CD4-positive, alpha-beta T cell treated with Interleukin-2 at 100 ng/mL for 4 hours (primary cell): ENCODE results near the gene DDR1.
"Not testable (repeated sequence)": the region's sequence is repeated elsewhere in the genome, so short reads cannot be mapped to it uniquely, and the experiment has no call there.

Experiments used
- DNase-seq: peaks from one replicate; pipeline ENCODE4 v3.0.0-alpha.2; 2020; ENCODE audit warnings: low spot score

Gene DDR1

DNA sequence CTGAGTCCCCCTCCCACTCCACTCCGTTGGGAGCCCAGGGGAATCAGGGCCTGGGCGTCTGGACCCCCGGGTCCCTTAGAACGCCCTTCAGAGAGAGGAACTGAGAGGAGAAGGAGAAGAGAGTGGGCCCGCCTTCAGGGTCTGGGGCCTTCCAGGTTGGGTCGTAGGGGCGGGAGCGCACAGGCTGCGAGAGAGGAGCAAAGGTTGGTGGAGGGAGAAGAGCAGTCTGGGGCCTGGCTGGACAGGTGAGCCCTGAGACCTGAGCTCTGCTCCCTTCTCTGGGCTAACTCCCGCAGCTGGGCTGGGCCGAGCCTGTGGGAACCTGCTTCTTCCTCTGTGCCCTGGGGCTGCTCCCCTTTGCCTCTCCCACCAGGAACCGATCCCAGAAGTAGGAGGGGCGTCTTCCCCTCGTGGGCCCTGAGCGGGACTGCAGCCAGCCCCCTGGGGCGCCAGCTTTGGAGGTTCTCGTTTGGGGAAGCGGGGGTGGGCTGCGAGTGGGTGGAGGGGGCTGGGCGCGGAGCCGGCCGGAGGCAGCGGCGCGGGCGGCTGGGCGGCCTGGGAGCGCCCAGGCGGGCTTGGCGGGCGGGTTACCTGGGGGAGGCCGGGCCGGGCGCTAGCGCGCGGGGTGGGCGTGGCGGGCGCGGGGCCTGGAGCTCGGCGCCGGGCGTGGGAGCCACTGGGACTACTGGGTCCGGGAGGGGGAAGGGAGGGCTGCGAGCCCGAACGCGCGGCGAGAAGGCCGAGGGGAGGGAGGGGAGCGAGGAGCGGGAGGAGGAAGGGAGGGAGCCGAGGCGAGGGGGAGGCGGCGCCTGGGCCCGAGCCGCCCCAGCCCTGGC lies at the start of gene DDR1:
Gene DDR1, plus strand, starts transcription at position 835 of the 836 bp plus-strand sequence. CDS start 4,211 bp downstream, outside the sequence.
- DNase-seq = peak; percentile 41

DNA sequence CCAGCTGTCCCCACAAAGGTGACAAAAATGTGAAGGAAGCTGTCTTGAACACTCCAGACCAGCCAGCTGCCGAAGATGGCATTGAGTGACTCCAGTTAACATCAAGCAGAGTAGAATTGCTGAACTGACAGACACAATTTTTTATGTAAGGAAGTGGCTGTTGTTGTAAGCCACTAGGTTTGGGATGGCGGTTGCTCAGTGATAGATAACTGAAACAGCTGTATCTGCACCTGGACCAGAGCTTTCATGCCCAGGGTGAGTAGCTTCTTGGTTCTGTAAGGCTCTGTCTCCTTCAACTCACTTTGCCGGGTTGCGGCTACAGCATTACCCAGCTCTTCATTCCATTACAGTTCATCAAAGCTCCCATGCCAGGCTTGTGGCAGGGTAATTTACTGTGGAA lies 49.7 kb upstream of the DDR1 start:
- DNase-seq = no peak

DNA sequence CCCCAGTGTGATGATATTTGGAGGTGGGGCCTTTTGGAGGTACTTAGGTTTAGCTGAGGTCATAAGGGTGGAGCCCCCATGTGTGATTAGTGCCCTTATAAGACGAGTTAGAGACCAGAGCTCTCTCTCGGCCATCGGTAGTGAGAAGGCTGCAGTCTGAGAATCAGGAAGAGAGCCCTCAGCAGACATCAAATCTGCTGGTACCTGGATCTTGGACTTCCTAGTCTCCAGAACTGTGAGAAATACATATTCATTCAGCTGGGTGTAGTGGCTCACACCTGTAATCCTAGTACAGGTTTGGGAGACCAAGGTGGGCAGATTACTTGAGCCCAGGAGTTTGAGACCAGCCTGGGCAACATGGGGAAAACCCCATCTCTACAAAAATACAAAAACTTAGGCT lies 48.7 kb upstream of the DDR1 start:
- DNase-seq = no peak

DNA sequence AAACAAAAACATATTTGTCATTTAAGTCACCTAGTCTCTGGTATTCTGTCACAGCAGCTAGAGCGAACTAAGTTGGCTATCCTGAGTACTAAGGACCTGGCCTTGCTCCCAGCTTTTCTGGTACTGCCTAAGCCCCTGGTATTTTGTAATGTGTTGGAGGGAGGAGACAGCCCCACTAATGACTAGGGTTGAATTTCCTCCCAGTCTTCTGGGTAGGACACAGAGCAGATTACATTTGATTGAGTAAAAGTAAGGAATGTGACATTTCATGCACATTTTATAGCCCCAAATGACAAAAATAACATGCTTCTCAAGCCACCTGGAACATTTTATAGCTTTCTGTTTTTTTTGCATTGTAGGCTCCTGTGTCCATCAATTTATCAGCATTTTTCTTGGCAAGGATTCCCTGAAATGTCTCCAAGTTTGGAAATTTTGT lies 47.9 kb upstream of the DDR1 start:
- no peak for DNase-seq

DNA sequence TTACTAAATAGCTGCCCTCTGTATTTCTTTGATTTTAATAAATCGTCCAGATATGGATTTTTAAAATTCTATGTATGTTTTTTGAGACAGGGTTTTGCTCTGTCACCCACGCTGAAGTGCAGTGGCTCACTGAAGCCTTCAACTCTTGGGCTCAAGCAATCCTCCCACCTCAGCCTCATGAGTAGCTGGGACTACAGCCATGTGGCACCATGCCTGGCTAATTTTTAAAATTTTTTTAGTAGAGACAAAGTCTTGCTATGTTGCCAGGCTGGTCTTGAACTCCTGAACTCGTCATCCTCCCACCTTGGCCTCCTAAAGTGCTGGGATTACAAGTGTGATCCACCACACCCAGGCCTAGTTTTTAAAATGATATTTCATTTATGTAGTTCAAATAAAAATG lies 47.4 kb upstream of the DDR1 start:
- DNase-seq = no peak

DNA sequence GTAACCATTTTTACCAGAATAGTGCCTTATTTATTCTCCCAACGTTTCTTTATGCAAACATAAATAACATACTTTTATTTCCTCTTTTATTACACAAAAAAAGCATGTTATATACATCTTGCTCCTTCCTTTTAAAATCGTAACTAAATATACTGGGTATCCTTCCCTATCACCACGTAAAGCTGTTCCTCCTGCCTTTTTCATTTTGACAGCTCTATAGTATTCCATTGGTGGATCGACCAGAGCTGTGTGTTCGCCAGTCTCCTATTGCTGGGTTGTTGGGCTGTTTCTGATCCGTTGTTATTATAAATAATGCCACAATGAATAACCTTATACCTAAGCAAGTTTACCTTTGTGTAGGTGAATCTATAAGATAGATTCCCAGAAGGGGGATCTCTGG lies 46.9 kb upstream of the DDR1 start:
- no peak for DNase-seq

DNA sequence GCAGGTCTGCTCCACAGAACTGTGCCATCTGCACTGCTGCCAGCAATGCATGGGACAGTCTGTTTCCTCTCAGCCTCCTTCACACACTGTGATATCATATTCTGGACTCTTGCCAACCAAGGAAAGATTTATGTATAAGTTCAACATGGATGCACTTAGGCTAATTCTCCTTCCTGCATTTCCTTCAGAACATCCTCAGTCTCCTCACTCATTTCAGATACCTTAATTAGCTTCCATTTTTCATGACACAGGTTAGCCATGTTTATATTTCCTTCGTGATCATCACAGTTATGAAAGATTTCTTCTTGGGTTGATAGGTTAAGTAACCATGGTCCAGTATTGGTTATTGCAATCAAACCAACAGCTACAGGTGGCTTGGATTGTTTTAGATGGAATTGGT lies 46.4 kb upstream of the DDR1 start:
- DNase-seq = no peak

DNA sequence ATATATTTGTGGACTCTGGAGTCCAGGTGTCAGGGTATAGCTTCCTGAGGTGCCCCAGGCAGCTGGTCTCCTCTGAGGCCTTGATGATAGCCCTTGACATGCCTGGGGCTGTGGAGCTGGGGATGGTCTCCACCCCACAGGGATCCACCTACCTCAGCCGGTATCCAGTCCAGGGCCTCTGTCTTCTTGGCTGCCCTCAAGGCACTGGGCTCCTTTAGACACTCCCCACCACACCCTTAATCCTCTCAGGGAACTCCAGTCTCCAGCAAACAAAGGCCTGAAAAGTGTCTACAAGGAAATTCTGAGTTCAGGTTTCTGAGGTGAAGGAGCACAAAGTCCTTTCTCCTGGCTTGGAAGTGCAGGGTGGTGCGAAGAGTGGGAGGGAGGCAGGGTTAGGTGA lies 44.6 kb upstream of the DDR1 start:
- no peak for DNase-seq

DNA sequence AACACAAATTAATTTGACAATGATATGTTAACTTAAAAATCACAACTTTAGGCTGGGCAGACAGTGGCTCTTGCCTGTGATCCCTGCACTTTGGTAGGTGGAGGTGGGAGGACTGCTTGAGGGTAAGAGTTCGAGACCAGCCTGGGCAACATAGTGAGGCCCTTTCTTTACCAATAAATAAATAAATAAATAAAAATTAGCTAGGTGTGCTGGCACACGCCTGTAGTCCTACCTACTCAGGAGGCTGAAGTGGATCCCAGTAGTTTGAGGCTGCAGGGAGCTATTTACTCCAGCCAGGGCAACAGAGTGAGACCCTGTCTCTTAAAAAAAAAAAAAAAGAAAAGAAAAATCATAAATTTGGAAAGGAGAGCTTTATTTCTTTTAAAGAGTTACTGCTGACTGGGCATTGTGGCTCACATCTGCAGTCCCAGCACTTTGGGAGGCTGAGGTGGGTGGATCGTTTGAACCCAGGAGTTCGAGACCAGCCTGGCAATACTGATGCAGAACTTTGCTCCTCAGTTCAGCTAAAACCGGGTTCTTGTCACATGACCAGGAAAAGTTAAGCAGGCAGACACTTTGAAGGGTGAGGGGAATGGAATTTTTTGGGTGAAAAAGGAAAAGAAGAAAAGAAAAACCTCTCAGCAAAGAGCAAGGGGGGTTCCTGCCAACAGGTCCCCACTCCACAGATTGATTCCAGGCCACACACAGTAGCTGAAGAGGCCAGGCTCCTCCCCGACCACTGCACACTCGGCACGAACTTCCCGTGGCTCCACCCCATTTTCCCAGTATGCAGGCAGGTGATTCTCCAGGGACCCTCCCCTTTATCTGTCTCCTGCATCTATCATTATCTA lies 44.0 kb upstream of the DDR1 start:
- DNase-seq = no peak

DNA sequence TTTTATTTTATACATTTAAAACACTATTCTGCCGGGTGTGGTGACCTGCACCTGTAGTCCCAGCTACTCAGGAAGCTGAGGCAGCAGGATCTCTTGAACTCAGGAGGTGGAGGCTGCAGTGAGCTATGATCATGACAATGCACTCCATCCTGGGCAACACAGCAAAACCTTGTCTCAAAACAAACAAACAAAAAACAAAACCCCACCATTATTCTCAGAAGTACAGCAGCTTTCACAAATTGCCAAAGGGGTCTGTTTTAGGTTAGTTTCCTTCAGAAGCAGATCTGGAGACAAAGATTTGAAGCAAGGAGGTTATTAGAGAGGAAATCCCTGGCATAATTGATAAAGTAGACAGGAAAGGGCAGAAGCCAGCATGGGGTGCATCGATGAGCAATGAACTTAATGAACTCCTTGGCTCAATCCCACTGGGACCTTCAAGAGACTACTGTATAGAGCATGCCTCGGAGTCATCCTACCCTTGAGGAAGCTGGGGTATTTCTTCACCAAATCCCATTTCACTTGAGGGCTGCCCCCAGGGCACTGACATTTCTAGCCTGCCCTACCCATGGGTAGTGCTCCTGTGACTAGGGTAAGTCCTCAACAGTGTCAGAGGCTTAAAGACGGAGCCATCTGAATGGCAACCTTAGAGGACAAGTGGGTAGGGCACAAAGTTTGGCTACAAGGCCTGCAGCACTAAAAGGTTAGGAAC lies 43.2 kb upstream of the DDR1 start:
- no peak for DNase-seq

DNA sequence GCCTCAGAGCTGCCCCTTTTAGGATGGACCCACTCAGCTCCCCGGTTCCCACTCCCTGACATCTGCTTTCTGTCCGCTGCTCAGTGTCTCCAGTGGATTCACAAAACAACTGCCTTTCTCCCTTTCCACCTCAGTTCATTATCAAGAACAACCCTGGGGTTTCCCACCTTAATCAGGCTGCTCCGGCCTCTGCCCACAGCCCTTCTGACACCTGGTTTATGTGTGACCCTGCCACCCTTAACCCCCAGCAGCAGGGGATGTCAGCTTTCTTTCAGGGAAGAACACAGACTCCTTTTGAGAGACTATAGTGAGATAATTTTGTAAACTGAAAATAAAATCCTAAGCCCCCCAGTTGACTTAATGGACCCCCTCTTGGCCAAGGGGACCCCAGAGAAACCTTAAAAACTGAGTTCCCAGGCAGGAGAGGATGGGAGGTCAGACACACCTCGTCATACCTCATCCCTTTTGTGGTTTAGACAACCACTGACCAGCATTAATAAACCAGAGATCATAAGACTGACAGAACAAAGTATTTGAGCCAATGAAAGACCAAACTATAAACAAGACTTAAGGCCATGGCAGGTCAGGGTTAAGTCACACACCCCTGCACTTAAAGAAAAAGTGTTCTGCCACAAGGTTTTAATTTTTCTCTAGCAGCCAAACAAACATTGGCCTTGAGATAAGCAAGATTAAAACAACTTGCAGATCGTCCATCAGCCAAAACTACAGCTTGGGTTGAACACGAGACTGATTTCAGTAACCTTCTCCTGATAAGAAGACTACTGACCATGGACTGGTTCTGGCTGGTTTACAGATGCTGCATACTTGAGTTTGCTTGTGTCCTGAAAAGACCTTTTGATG lies 42.4 kb upstream of the DDR1 start:
- DNase-seq = no peak

DNA sequence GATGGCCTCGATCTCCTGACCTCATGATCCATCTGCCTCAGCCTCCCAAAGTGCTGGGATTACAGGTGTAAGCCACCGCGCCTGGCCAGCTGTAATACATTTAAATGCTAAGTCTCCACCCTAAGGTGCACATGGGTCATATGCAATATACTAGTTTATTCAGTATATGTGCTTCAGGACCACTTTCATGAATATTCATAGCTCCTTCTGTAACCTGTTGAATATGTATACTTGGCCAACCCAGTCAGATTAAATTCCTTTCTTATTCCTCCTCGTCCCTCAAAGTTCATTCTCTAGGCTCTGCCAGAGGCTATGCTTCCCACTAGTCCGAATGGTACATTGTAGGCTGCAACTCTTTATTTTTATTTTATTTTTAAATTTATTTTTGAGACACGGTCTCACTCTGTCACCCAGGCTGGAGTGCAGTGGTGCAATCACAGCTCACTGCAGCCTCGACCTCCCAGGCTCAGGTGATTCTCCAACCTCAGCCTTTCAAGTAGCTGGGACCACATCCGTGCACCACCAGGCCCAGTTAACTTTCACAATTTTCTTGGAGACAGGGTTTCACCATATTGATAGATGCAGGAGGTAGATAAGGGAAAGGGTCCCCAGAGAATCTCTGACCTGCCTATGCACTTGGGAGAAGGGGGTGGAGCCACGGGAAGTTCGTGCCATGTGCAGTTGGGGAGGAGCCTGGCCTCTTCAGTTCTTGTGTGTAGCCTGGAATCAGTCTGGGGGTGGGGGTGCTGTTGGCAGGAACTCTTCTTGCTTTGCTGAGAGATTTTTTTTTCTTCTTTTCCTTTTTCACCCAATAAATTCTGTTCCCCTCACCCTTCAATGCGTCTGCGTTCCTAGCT lies 41.3 kb upstream of the DDR1 start:
- DNase-seq = no peak

DNA sequence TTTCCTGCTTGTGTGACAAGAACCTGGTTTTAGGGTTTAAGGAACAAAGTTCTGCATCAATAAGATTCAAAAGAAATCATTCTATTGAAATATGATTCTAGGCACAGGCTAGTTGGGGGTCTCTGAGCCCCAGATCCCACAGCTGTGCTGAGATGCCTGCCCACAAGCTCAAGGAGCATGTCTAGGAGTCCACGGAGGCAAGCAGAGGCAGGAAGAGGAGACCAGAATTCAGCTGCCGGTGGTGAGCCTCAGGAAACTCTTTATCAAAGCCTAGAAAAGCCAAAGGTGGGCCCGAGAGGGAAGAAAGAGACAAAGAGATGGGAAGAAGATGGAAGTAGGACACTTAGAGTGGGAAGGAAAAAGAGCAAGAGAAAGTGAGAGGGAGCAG lies 40.7 kb upstream of the DDR1 start:
- no peak for DNase-seq

DNA sequence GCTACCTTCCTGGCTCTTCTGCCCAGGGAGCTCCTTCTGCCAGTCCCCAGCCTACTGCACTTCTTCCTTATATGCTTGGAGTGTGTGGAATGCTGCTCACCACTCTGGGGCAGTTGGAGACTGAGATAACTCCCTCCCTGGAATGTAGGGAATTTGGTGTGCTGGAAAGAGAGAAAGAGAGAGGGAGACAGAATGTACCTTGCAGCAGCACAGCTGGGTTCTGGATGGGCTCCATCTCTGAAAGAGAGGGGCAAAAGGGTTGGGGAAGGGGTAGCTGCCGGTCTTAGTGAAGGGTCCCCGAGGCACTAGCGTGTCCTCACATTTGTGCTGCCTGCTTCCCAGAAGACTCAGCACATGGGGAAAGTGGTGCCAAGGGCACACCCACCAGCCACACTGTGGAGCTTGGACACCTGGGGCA lies 40.2 kb upstream of the DDR1 start:
- no peak for DNase-seq

DNA sequence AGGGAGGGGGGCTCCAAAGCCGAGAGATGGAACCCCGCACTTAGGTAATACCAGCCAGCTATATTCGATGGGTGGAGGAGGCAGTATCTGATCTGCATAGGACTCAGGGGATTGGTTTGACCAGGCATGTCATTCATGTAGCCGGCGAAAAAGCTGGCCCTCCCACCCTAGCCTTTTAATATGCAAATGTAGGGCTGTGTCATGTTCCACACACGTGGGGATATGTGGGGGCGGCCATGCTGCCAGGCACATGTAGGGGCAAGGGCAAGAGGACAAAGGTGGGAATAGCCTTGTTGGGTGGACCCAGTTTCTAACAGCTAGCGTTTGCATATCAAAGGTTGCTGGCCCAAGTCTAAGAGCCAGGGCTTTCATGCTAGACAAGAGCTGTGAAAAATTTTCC lies 39.1 kb upstream of the DDR1 start:
- DNase-seq = no peak

DNA sequence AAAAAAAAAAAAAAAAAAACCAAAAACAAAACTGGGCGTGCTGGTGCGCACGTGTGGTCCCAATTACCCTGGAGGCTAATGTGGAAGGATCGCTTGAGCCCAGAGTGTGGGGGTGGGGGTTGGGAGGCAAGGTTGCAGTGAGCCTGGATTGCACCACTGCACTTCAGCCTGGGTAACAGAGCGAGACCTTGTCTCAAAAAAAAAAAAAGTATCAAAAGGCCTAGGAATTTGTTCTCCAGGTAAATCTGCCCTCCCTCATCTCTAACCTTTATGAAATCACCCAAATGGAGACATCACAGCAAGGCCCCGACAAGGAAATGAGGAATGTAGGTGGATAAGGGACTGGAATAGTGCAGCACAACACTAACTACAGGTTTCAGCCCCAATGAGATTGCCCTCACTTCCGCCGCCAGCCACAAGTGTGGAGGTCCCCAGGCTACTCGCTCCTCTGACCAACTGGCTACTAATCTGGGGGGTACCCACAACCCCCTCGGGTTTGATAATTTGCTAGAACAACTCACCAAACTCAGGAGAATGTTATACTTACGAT lies 36.8 kb upstream of the DDR1 start:
- DNase-seq = no peak

DNA sequence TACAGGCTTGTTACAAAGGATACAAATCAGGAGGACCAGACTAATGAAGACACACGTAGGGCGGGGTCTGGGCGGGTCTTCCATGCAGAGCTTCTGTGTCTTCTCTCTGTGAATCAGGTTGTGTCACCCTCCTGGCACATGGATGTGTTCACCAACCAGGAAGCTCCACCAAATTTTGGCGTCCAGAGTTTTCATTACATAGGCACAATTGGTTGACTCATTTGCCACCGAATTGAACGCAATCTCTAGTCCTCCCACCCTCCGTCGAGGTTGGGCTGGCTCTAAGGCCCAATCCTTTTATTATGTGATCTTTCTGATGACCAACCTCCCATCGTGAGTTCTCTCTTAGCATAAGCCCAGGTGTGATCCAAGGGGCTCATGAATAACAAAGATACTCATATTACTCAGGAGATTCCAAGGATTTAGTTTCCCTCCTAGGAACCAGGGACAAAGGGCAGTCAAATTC lies 36.3 kb upstream of the DDR1 start:
- DNase-seq = no peak

DNA sequence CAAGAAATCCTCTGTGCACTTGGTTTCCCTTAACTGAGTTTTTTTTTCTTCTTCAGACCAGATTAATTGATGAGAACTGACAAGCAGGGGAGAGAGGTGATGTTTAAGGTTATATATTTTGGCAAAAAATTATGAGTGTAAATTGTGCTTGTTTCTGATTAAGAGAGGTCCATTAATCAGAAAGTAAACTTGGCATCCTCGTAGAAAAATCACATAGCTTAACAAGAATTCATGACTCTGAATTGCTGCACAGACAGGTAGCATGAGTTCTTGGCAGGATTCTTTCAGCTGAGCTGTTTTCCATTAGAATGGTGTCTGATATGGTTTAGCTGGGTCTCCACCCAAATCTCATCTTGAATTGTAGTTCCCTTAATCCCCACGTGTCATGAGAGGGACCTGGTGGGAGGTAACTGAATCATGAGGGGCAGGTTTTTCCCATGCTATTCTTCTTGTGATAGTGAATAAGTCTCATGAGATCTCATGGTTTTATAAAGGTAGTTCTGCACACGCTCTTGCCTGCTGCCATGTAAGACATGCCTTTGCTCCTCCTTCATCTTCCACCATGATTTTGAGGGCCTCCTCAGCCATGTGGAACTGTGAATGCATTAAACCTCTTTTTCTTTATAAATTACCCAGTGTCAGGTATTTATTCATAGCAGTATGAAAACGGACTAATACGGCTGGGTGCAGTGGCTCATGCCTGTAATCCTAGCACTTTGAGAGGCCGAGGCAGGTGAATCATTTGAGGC lies 34.2 kb upstream of the DDR1 start:
- no peak for DNase-seq

DNA sequence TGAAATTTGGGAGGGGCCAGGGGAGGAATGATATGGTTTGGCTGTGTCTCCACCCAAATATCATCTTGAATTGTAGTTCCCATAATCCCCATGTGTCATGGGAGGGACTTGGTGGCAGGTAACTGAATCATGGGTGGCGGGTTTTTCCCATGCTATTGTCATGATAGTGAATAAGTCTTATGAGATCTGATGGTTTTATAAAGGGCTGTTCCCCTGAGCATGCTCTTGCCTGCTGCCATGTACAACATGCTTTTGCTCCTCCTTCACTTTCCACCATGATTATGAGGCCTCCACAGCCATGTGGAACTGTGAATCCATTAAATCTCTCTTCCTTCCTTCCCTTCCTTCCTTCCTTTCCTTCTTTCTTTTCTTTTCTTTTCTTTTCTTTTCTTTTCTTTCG lies 31.9 kb upstream of the DDR1 start:
- DNase-seq = not testable (repeated sequence)
